Upper lobe of left lung (tissue), 6 donors: ENCODE results near the gene NXF1. TPM values are rescaled to one million over a fixed set of nuclear protein-coding genes. Genes with fewer than 3 reads are reported as not detected.

Experiments
- ATAC-seq, 2 donors: fragments of 200-7000 bp; cut with Tn5 transposase; one replicate each; pipeline ENCODE4 v1.9.1; 2022; ENCODE audit warnings: mild to moderate bottlenecking in 2 of 2, moderate library complexity in 2 of 2; ENCODE audit not compliant: low FRiP score in 2 of 2
- DNase-seq, 2 donors: peaks; one replicate each; pipeline ENCODE4 v3.0.0-alpha.2; 2019 to 2020
- H3K27ac ChIP-seq, 4 donors: fragments of 200-600 bp; sonication (generic); one replicate each; pipeline ENCODE4 v1.5.1; 2016 to 2019
- H3K27me3 ChIP-seq, 4 donors: fragments of 200-600 bp; sonication (generic); one replicate each; pipeline ENCODE4 v1.5.1; 2017 to 2019
- H3K36me3 ChIP-seq, 4 donors: fragments of 200-600 bp; sonication (generic); one replicate each; pipeline ENCODE4 v1.5.1; 2016 to 2019
- H3K4me1 ChIP-seq, 4 donors: fragments of 200-600 bp; sonication (generic); one replicate each; pipeline ENCODE4 v1.5.1; 2018 to 2019
- H3K4me3 ChIP-seq, 4 donors: fragments of 200-600 bp; sonication (generic); one replicate each; pipeline ENCODE4 v1.5.1; 2017 to 2019; ENCODE audit warnings: mild to moderate bottlenecking in 2 of 4, moderate library complexity in 1 of 4
- H3K9me3 ChIP-seq, 4 donors: fragments of 200-600 bp; sonication (generic); one replicate each; pipeline ENCODE4 v1.5.1; 2018 to 2019
- EP300 ChIP-seq, 4 donors: sonication (generic); formaldehyde crosslinking; IDR thresholded peaks; one replicate each; pipeline ENCODE4 v1.5.1; 2017; ENCODE audit warnings: antibody characterized with exemption in 4 of 4, control low read depth in 2 of 4
- POLR2A ChIP-seq, 4 donors: fragments of 450-650 bp; IDR thresholded peaks; one replicate each; pipeline ENCODE4 v1.5.1; 2016 to 2017; ENCODE audit warnings: antibody characterized with exemption in 4 of 4, mild to moderate bottlenecking in 2 of 4
- POLR2AphosphoS5 ChIP-seq, 2 donors: sonication (generic); formaldehyde crosslinking; IDR thresholded peaks; one replicate each; pipeline ENCODE4 v1.5.1; 2017; ENCODE audit warnings: antibody characterized with exemption in 2 of 2
- WGBS, 2 donors: methylation state at CpG; one replicate each; pipeline ENCODE4 v1.1.5; 2017 to 2018; 5-methylcytosine and 5-hydroxymethylcytosine counted together
- total RNA-seq, 6 donors: library from RNA; depleted of rRNA in 4 of 6; stranded (reverse); fragments of >200 nt in 4 of 6; gene quantifications; one replicate each; pipeline versions ENCODE4 v1.1.0 to v1.2.1, GENCODE V29; 2016 to 2021
- TF ChIP-seq, protein P1 (sequence below), 6 experiments: fragments of 450-650 bp in 4 of 6; fragments of 200-600 bp in 2 of 6; sonication (generic) in 2 of 6; IDR thresholded peaks; one replicate each; pipeline ENCODE4 v1.5.1; 2016 to 2019; ENCODE audit warnings: antibody characterized with exemption in 6 of 6
- donor health status: DM: no; HTN: no; CAD: no; lungs with moderate emphysema.
- donor health status: DM: no; HTN: yes; CAD: no; lungs with severe emphysema.

The NXF1 gene
- total RNA-seq, 6 donors from 2014 or later, result 56.1 to 215 (median 81.2) TPM

- 80 to 82% methylated on average over 5 of the region's 5 CpGs for WGBS, 2 donors
- DNase-seq (no peak), ATAC-seq (no peak)
- H3K27me3 ChIP-seq, result no peaks in the 10 kb centered on the region
- H3K9me3 ChIP-seq, result no peaks in the 10 kb centered on the region
- peak overlapping the region in 2 of 4 donors; percentile 36 to 60 for H3K27ac ChIP-seq
- H3K4me1 ChIP-seq, result peaks cover 43 to 67% (median 46%) of the 10 kb centered on the region in 4 donors
- no peak overlapping the region for H3K4me3 ChIP-seq
- TF ChIP-seq POLR2A (IDR thresholded peaks at IDR 0.05) (no peak), POLR2AphosphoS5 (IDR thresholded peaks at IDR 0.05) (no peak), EP300 (IDR thresholded peaks at IDR 0.05) (no peak)
- TF ChIP-seq, protein P1, sequence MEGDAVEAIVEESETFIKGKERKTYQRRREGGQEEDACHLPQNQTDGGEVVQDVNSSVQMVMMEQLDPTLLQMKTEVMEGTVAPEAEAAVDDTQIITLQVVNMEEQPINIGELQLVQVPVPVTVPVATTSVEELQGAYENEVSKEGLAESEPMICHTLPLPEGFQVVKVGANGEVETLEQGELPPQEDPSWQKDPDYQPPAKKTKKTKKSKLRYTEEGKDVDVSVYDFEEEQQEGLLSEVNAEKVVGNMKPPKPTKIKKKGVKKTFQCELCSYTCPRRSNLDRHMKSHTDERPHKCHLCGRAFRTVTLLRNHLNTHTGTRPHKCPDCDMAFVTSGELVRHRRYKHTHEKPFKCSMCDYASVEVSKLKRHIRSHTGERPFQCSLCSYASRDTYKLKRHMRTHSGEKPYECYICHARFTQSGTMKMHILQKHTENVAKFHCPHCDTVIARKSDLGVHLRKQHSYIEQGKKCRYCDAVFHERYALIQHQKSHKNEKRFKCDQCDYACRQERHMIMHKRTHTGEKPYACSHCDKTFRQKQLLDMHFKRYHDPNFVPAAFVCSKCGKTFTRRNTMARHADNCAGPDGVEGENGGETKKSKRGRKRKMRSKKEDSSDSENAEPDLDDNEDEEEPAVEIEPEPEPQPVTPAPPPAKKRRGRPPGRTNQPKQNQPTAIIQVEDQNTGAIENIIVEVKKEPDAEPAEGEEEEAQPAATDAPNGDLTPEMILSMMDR (IDR thresholded peaks at IDR 0.05), result no peak
- peaks cover 3 to 45% (median 19%) of the 10 kb centered on the region in 4 donors for H3K36me3 ChIP-seq
These were observed 16.2 kb downstream of the NXF1 start for GRCh38 chr11:62788991-62789390.

GRCh38 chr11:62787005-62787759 is 18.1 kb downstream of the NXF1 start, which contains the start of gene TMEM179B:
TSS of gene TMEM179B (plus strand) at chr11:62787402. CDS start at chr11:62787432, 30 bp downstream.
- Histone ChIP-seq H3K4me1 (peaks cover 36 to 54% (median 40%) of the 10 kb centered on the region in 4 donors), H3K4me3 (peak within 1 kb of the TSS; percentile 85 to 99 (median 93)), H3K9me3 (no peaks in the 10 kb centered on the region), H3K36me3 (peaks cover 0 to 37% (median 11%) of the 10 kb centered on the region in 4 donors), H3K27me3 (no peaks in the 10 kb centered on the region), H3K27ac (peak within 1 kb of the TSS; percentile 89 to 98 (median 94))
- 0 to 3% methylated on average over 3 to 18 of the region's 88 CpGs for WGBS, 2 donors
- DNase-seq (peak; percentile 98 to 100), ATAC-seq (peak; percentile 92 to 95)
- TF ChIP-seq POLR2AphosphoS5 (IDR thresholded peaks at IDR 0.05), result peak; percentile 99 to 100
- peak; percentile 74 to 99 (median 95) for TF ChIP-seq POLR2A (IDR thresholded peaks at IDR 0.05)
- TF ChIP-seq, protein P1 (IDR thresholded peaks at IDR 0.05), result peak in 5 of 6 experiments; percentile 24 to 77 (median 48)
- TF ChIP-seq EP300 (IDR thresholded peaks at IDR 0.05), result peak in 1 of 4 donors; percentile 69

DNA sequence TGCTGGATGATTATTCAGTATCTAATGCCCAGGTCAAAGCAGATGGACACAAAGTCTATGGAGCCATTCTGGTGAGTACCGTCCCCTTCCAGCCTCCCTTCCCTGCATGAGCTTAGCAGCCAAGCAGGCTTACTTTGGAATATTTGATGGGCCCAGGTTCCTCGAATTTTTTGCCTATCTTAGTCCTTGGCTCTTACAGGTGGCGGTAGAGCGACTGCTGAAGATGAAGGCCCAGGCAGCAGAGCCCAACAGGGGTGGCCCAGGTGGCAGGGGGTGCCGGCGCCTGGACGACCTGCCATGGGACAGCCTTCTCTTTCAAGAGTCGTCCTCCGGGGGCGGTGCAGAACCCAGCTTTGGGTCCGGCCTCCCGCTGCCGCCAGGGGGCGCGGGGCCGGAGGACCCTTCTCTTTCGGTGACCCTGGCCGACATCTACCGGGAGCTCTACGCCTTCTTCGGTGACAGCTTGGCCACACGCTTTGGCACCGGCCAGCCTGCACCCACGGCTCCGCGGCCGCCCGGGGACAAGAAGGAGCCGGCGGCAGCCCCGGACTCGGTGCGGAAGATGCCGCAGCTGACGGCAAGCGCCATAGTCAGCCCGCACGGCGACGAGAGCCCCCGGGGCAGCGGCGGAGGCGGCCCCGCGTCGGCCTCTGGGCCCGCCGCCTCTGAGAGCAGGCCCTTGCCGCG is 18.8 kb downstream of the NXF1 start:
- H3K4me1 ChIP-seq, result peaks cover 33 to 49% (median 37%) of the 10 kb centered on the region in 4 donors
- 5 to 16% methylated on average over 5 to 6 of the region's 51 CpGs for WGBS, 2 donors
- H3K27me3 ChIP-seq, result no peaks in the 10 kb centered on the region
- TF ChIP-seq, protein P1 (IDR thresholded peaks at IDR 0.05), result peak; percentile 93 to 99 (median 98)
- TF ChIP-seq POLR2AphosphoS5 (IDR thresholded peaks at IDR 0.05) (peak; percentile 24 to 37), EP300 (IDR thresholded peaks at IDR 0.05) (no peak), POLR2A (IDR thresholded peaks at IDR 0.05) (no peak)
- peaks cover 0 to 42% (median 14%) of the 10 kb centered on the region in 4 donors for H3K36me3 ChIP-seq
- H3K27ac ChIP-seq, result peak overlapping the region; percentile 89 to 98 (median 94)
- peak; percentile 88 to 93 for ATAC-seq
- DNase-seq, result peak; percentile 94 to 98
- peak overlapping the region; percentile 85 to 99 (median 93) for H3K4me3 ChIP-seq
- H3K9me3 ChIP-seq, result no peaks in the 10 kb centered on the region

DNA sequence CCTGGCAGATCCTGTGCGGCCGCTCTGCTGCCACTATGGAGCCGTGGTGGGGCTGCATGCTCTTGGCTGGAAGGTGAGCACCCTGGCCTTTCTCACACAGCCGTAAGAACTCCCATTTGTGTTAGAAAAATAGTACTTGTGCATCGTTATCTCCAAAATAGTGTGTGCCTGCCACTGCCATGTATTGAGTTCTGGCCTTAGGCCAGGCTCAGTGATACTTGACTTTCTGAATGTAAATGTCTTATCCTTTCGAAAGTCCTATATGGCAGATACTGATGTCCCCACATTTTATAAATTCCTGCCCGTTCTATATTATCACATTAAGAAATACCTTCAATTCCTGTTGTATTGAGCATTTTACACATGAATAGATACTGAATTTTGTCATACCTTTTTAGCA is 22.5 kb downstream of the NXF1 start:
- 95 to 97% methylated on average over 7 of the region's 7 CpGs for WGBS, 2 donors
- Histone ChIP-seq H3K4me1 (peaks cover 8 to 12% (median 9%) of the 10 kb centered on the region in 4 donors), H3K27me3 (no peaks in the 10 kb centered on the region), H3K4me3 (no peak overlapping the region), H3K36me3 (peaks cover 0 to 49% (median 18%) of the 10 kb centered on the region in 4 donors), H3K27ac (no peak overlapping the region), H3K9me3 (no peaks in the 10 kb centered on the region)
- TF ChIP-seq POLR2AphosphoS5 (IDR thresholded peaks at IDR 0.05) (no peak), EP300 (IDR thresholded peaks at IDR 0.05) (no peak), POLR2A (IDR thresholded peaks at IDR 0.05) (no peak)
- TF ChIP-seq, protein P1 (IDR thresholded peaks at IDR 0.05), result no peak
- ATAC-seq (no peak), DNase-seq (no peak)
